22Rv1 (cell line): ENCODE measurements around the gene TSSK3.

Experiments
- CTCF ChIP-seq: fragments of 450-650 bp; IDR thresholded peaks from 2 replicates; pipeline ENCODE4 v1.5.1; 2017; ENCODE audit warnings: mild to moderate bottlenecking
- ZFX ChIP-seq: fragments of 450-650 bp; IDR thresholded peaks from 2 replicates; pipeline ENCODE4 v1.6.1; 2017; ENCODE audit warnings: antibody characterized with exemption, borderline replicate concordance

- TF ChIP-seq CTCF (no peak), ZFX (no peak)
Observed at GRCh38 chr1:32363713-32364112, 1.4 kb downstream of the TSSK3 start.
